Left ventricle myocardium inferior (tissue), 1 donor: ENCODE data around the gene CCDC106. TPM values are rescaled to one million over a fixed set of nuclear protein-coding genes. Genes with fewer than 3 reads are reported as not detected.

Experiments used
- DNase-seq: peaks from one replicate; pipeline ENCODE4 v3.0.0-alpha.2; 2020
- H3K27ac ChIP-seq: fragments of 200-600 bp; replicated peaks from 2 replicates; pipeline ENCODE4 v1.8.0; 2021
- H3K27me3 ChIP-seq: fragments of 200-600 bp; 2 replicates; pipeline ENCODE4 v1.8.0; 2021; ENCODE audit warnings: low read depth
- H3K36me3 ChIP-seq: fragments of 200-600 bp; 2 replicates; pipeline ENCODE4 v1.8.0; 2021
- H3K4me1 ChIP-seq: fragments of 200-600 bp; 2 replicates; pipeline ENCODE4 v1.8.0; 2021
- H3K4me3 ChIP-seq: fragments of 200-600 bp; 2 replicates; pipeline ENCODE4 v1.8.0; 2021; ENCODE audit warnings: mild to moderate bottlenecking, moderate library complexity
- H3K9me3 ChIP-seq: fragments of 200-600 bp; replicated peaks from 2 replicates; pipeline ENCODE4 v1.8.0; 2021
- intact Hi-C: fragments of 100-400 bp; cut with micrococcal nuclease; formaldehyde crosslinking; loops from one replicate; pipeline ENCODE4 v1.11.0; 2022
- total RNA-seq: library from RNA; stranded (reverse); fragmentation: NEBNext Ultra II Directional; extraction: Animal tissue kit (Norgen Biotek cat#: 25700); gene quantifications from one replicate; pipeline ENCODE4 v1.2.1, GENCODE V29; 2021
- TF ChIP-seq, protein P1 (sequence below): fragments of 200-600 bp; IDR thresholded peaks from 2 replicates; pipeline ENCODE4 v1.8.0; 2021; ENCODE audit warnings: antibody characterized with exemption, mild to moderate bottlenecking, borderline replicate concordance
- donor health status: DM: no; HTN: yes; CAD: no; lungs with severe emphysema.

Gene CCDC106
- total RNA-seq, 1 donor from 2014 or later = 14.6 TPM

DNA sequence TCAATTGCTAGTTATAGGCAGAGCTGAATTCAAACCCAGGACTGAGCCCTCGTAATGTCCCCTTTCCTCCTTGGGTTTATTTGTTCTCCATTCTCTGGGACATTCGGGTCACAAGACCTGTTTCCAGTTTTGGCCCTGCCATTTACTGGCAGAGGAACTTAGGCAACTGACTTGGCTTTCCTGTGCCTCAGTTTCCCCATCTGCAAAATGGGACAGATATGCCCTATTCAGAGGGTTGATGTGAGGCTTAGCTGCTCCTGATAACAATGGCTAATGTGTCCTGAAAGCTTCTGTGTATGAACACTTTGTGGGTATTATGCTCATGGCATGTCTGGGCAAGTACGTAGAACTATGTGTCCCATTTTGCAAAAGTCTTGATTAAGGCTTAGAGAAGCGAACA is 46.9 kb upstream of the CCDC106 start:
- TF ChIP-seq, protein P1, sequence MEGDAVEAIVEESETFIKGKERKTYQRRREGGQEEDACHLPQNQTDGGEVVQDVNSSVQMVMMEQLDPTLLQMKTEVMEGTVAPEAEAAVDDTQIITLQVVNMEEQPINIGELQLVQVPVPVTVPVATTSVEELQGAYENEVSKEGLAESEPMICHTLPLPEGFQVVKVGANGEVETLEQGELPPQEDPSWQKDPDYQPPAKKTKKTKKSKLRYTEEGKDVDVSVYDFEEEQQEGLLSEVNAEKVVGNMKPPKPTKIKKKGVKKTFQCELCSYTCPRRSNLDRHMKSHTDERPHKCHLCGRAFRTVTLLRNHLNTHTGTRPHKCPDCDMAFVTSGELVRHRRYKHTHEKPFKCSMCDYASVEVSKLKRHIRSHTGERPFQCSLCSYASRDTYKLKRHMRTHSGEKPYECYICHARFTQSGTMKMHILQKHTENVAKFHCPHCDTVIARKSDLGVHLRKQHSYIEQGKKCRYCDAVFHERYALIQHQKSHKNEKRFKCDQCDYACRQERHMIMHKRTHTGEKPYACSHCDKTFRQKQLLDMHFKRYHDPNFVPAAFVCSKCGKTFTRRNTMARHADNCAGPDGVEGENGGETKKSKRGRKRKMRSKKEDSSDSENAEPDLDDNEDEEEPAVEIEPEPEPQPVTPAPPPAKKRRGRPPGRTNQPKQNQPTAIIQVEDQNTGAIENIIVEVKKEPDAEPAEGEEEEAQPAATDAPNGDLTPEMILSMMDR = no peak
- H3K4me3 ChIP-seq = peak overlapping the region; percentile 83
- peaks cover 41% of the 10 kb centered on the region for H3K4me1 ChIP-seq
- H3K36me3 ChIP-seq = peaks cover 14% of the 10 kb centered on the region
- H3K9me3 ChIP-seq = no peaks in the 10 kb centered on the region
- no peak for DNase-seq
- H3K27ac ChIP-seq = peak overlapping the region; percentile 99
- intact Hi-C loops = no loop called here
- H3K27me3 ChIP-seq = no peaks in the 10 kb centered on the region

DNA sequence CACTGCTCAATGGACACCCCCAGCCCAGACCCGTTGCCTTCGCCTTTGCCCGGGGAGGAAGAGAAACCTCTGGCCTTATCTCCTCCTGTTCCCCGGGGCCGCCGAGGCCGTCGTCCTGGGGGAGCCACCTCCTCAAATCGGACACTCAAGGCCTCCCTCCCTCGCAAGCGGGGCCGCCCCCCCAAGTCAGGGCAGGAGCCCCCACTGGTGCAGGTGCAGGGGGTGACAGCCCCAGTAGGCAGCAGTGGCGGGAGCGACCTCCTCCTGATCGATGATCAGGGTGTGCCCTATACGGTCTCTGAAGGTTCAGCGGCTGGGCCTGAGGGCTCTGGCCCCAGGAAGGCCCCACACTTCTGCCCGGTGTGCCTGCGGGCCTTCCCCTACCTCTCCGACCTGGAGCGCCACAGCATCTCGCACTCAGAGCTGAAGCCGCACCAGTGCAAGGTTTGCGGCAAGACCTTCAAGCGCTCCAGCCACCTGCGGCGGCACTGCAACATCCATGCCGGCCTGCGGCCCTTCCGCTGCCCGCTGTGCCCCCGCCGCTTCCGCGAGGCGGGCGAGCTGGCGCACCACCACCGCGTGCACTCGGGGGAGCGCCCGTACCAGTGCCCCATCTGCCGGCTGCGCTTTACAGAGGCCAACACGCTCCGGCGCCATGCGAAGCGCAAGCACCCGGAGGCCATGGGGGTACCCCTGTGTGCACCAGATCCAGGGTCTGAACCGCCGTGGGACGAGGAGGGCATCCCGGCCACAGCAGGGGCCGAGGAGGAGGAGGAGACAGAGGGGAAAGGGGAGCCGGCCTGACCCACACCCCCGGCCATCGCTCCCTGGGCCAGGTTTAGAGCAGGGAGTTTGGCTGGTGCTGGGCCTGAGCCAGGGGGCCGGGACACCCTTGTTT is 45.7 kb upstream of the CCDC106 start:
- peaks cover 51% of the 10 kb centered on the region for H3K4me1 ChIP-seq
- TF ChIP-seq, protein P1 = no peak
- intact Hi-C loops = no loop called here

DNA sequence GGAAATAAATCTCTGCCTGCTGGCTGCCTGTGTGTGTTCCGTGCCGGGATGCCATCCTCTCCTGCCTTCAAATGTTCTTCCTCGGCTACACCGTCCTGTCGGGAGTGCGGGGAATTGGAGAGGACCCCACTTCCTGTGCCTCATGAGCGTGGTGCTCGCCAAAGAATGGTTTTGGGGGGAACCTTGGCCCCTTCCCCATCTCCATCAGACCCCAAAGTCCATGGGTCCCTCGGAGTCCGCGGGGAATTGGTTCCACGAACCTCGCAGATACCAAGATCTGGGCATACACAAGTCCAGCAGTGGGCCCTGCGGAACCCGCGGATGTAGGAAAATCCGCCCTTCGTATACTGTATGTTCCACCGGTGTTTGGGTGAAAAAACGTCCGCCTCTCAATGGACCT is 44.9 kb upstream of the CCDC106 start:
- intact Hi-C loops = no loop called here
- Histone ChIP-seq H3K4me3 (no peak overlapping the region), H3K36me3 (no peaks in the 10 kb centered on the region), H3K9me3 (no peaks in the 10 kb centered on the region), H3K4me1 (peaks cover 59% of the 10 kb centered on the region), H3K27me3 (no peaks in the 10 kb centered on the region), H3K27ac (no peak overlapping the region)
- TF ChIP-seq, protein P1 = no peak
- no peak for DNase-seq

More for the DNA sequence above, 45.7 kb upstream of the CCDC106 start:
- H3K4me3 ChIP-seq = no peak overlapping the region
- H3K27me3 ChIP-seq = no peaks in the 10 kb centered on the region
- DNase-seq = no peak
- H3K9me3 ChIP-seq = no peaks in the 10 kb centered on the region
- no peak overlapping the region for H3K27ac ChIP-seq
- H3K36me3 ChIP-seq = peaks cover 2% of the 10 kb centered on the region

DNA sequence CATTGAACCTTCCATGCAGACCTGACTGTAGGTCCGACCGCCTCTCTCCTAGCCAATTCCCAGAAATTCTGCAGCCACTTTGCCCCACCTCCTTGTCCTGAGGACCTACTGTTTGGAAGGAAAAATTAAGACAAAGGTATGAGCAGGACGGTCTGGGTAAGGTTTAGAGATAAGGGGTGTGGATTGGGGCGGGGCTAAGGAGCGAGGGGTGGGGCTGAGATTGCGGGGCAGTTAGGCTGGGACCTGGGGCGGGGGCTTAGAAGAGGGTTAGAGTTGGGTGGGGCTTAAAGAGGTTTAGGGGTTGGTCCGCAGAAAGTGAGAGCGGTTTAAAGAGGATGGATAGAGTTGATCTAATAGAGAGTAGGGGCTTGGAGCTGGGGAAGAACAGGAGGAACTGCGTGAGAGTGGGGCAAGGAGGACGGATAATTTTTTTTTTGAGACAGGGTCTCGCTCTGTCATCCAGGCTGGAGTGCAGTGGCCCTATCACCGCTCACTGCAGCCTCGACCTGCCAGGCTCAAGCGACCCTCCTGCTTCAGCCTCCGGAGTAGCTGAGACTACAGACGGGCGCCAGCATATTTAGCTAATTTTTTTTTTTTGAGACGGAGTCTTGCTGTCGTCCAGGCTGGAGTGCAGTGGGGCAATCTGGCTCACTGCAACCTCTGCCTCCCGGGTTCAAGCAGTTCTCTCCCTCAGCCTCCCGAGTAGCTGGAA is 44.3 kb upstream of the CCDC106 start:
- H3K4me1 ChIP-seq = peaks cover 63% of the 10 kb centered on the region
- no peaks in the 10 kb centered on the region for H3K9me3 ChIP-seq
- H3K4me3 ChIP-seq = peak overlapping the region; percentile 89
- DNase-seq = no peak
- H3K27me3 ChIP-seq = no peaks in the 10 kb centered on the region
- TF ChIP-seq, protein P1 = no peak
- H3K27ac ChIP-seq = peak overlapping the region; percentile 98
- intact Hi-C loops = no loop called here
- H3K36me3 ChIP-seq = no peaks in the 10 kb centered on the region

DNA sequence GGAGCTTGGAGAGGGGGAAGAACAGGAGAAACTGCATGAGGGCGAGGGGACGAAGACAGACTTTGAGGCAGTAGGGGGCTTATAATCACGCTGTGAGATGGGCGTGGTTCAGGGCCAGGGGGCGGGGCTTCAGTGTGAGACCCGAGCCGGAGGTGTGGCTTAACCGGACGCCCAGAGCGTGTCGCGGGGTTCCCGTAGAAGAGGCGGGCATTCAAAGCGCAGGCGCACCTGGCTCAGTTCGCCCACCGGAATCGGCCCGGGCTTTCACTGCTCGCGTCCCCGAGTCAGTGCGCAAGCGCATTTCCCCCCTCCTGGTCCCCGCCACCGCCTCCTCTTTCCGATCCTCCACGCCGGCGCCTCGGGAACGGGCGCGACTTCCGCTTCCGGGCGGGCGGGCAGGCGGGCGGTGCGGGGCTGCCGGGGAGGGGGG is 42.8 kb upstream of the CCDC106 start:
- no peaks in the 10 kb centered on the region for H3K27me3 ChIP-seq
- intact Hi-C loops = loop anchor here (5.0 kb wide), 1 partner anchor 88 kb away; no protein-coding TSS in a partner anchor
- H3K4me1 ChIP-seq = peaks cover 58% of the 10 kb centered on the region
- H3K36me3 ChIP-seq = peaks cover 14% of the 10 kb centered on the region
- peak overlapping the region; percentile 98 for H3K27ac ChIP-seq
- H3K4me3 ChIP-seq = peak overlapping the region; percentile 89
- TF ChIP-seq, protein P1 = no peak
- no peaks in the 10 kb centered on the region for H3K9me3 ChIP-seq
- peak; percentile 97 for DNase-seq
